Uterus (tissue), 4 donors: ENCODE measurements around the gene TLK2. TPM values are rescaled to one million over a fixed set of nuclear protein-coding genes. Genes with fewer than 3 reads are reported as not detected.

Source experiments
- DNase-seq, 2 donors: peaks; one replicate each; pipeline ENCODE4 v3.0.0-alpha.2; 2019 to 2020
- H3K27ac ChIP-seq, 2 donors: fragments of 200-600 bp; sonication (generic); 1 replicate in 1 of 2; 2 replicates in 1 of 2; pipeline ENCODE4 v1.5.1; 2016 to 2018
- H3K27me3 ChIP-seq, 2 donors: fragments of 200-600 bp; sonication (generic); one replicate each; pipeline ENCODE4 v1.5.1; 2018 to 2019; ENCODE audit warnings: control low read depth in 1 of 2
- H3K36me3 ChIP-seq, 2 donors: fragments of 200-600 bp; sonication (generic); one replicate each; pipeline ENCODE4 v1.5.1; 2019; ENCODE audit warnings: control low read depth in 1 of 2
- H3K4me1 ChIP-seq, 2 donors: fragments of 200-600 bp; sonication (generic); one replicate each; pipeline ENCODE4 v1.5.1; 2018 to 2019; ENCODE audit warnings: control low read depth in 1 of 2
- H3K4me3 ChIP-seq, 2 donors: fragments of 200-600 bp; sonication (generic); 1 replicate in 1 of 2; 2 replicates in 1 of 2; pipeline ENCODE4 v1.5.1; 2018 to 2019; ENCODE audit warnings: mild to moderate bottlenecking in 1 of 2
- H3K9me3 ChIP-seq, 2 donors: fragments of 200-600 bp; sonication (generic); one replicate each; pipeline ENCODE4 v1.5.1; 2019; ENCODE audit warnings: control low read depth in 1 of 2
- POLR2A ChIP-seq, 2 donors: fragments of 450-650 bp; IDR thresholded peaks; one replicate each; pipeline ENCODE4 v1.6.1; 2016; ENCODE audit warnings: antibody characterized with exemption in 2 of 2, mild to moderate bottlenecking in 1 of 2, moderate library complexity in 1 of 2
- intact Hi-C: fragments of 100-400 bp; cut with DNase I; formaldehyde crosslinking; loops from one replicate; pipeline ENCODE4 v1.15.1; 2023; ENCODE audit warnings: low total_unique reads
- total RNA-seq, 4 donors: library from RNA; depleted of rRNA in 3 of 4; stranded (reverse); fragments of >200 nt in 3 of 4; gene quantifications; one replicate each; pipeline versions ENCODE4 v1.1.0 to v1.2.4, GENCODE V29; 2014 to 2023
- TF ChIP-seq, protein P1 (sequence below), 4 experiments: fragments of 200-600 bp in 2 of 4; fragments of 450-650 bp in 2 of 4; sonication (generic) in 2 of 4; IDR thresholded peaks; one replicate each; pipeline ENCODE4 v1.5.1; 2016 to 2019; ENCODE audit warnings: antibody characterized with exemption in 4 of 4, mild to moderate bottlenecking in 2 of 4, moderate library complexity in 1 of 4
- donor health status: DM: yes; HTN: yes; CAD: no.

TLK2 gene
- total RNA-seq, 4 donors from 2014 or later, result 13.6 to 120 (median 50.0) TPM

DNA sequence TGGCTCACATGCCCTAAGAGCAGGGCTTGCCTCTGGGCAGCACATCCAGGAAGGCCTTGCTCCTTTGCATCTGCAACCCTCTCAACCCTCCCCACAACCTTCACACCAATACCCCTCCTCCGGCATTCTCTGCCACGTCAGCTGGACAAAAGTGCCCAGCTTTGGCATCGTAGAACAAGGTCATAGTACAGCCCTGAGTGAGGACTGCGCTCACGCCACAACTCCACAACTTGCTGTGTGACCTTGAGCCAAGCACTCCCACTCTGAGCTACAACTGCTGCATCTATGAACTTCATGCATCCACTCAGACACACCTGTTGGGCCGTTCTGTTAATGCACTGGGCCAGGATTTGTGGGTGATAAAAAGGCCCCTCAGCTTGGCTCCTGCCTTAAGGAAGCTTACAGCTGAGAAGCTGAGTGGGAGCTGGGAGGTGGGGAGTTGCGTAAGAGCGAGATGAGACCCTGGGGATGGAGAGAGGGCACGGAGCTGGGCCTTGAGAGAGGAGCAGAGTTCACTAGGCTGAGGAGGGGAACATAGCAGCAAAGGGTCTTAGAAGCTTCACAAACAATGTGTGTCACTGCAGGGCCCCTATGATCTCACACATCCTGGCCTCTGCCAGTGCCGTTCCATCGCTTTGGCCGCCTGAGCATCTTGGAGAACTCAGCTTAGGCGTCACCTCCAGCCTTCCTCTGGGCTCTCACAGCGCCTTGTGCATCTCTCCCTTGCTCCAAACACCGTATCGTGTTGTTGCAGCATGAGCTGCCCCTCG lies 140.2 kb downstream of the TLK2 start:
- no peaks in the 10 kb centered on the region for H3K36me3 ChIP-seq
- DNase-seq, result no peak
- no peak overlapping the region for H3K4me3 ChIP-seq
- intact Hi-C loops, result no loop called here
- TF ChIP-seq, protein P1, sequence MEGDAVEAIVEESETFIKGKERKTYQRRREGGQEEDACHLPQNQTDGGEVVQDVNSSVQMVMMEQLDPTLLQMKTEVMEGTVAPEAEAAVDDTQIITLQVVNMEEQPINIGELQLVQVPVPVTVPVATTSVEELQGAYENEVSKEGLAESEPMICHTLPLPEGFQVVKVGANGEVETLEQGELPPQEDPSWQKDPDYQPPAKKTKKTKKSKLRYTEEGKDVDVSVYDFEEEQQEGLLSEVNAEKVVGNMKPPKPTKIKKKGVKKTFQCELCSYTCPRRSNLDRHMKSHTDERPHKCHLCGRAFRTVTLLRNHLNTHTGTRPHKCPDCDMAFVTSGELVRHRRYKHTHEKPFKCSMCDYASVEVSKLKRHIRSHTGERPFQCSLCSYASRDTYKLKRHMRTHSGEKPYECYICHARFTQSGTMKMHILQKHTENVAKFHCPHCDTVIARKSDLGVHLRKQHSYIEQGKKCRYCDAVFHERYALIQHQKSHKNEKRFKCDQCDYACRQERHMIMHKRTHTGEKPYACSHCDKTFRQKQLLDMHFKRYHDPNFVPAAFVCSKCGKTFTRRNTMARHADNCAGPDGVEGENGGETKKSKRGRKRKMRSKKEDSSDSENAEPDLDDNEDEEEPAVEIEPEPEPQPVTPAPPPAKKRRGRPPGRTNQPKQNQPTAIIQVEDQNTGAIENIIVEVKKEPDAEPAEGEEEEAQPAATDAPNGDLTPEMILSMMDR (IDR thresholded peaks at IDR 0.05), result no peak
- TF ChIP-seq POLR2A (IDR thresholded peaks at IDR 0.05), result no peak
- H3K4me1 ChIP-seq, result no peaks in the 10 kb centered on the region
- H3K27ac ChIP-seq, result peak overlapping the region in 1 of 2 donors; percentile 22
- no peaks in the 10 kb centered on the region for H3K27me3 ChIP-seq
- H3K9me3 ChIP-seq, result no peaks in the 10 kb centered on the region

DNA sequence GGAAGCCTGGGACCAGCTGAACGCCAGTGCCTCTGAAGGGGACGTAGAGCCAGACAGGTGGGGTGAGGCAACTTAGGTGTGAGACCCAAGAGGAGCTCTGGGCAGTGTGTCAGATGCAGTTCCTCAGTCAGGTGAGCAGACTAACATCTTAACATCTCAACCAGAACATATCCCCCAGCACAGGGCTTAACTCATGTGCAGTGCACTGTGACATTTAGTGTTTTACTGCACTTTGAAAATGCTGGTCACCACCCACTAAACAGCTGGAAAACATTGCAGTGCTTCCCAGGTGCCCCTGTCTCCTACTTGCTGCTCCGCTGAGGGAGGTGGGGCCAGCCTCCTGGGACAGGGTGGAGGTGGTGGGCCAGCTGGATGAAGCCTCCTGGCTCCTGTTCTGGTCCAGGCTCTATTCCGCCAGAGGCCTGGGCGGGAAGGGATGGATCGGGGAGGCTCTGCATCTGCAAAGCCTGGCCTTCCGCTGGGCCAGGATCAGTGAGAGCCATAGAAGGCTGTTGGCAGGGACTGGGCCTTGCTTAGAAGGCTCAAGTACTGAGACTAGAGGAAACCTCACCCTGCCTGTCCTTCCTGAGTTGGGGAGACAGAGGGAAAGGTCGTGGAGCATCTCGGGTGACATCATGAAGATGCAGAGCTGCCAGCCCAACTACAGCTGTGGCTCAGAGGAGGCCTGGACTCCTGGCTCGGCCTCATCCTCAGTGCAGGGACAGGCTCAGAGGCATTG lies 141.0 kb downstream of the TLK2 start:
- Histone ChIP-seq H3K9me3 (no peaks in the 10 kb centered on the region), H3K4me3 (no peak overlapping the region), H3K4me1 (no peaks in the 10 kb centered on the region), H3K27me3 (no peaks in the 10 kb centered on the region), H3K36me3 (no peaks in the 10 kb centered on the region), H3K27ac (peak overlapping the region in 1 of 2 donors; percentile 22)
- TF ChIP-seq, protein P1 (IDR thresholded peaks at IDR 0.05), result no peak
- intact Hi-C loops, result no loop called here
- no peak for DNase-seq

DNA sequence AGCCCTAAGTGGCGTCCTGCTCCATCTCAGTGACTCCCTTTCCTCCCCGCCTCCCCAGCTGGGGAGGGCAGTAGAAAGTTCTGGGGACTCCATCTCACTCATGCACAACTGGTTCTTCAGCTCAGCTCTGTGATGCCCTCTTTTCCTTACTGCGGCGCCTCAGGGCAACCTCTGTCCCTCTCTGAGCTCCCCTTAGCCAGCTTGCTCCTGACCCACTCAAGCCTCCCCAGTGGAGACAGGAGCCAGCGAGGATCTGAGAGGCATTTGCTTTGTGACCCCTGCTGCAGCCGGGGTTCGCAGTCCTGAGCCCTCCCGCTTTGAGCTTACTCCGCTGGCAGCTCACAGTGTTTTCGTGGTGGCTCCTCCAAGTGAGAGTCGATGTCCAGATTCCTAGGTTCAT lies 142.6 kb downstream of the TLK2 start:
- TF ChIP-seq, protein P1 (IDR thresholded peaks at IDR 0.05), result no peak
- TF ChIP-seq POLR2A (IDR thresholded peaks at IDR 0.05), result no peak
- H3K4me3 ChIP-seq, result no peak overlapping the region
- intact Hi-C loops, result no loop called here
- H3K9me3 ChIP-seq, result no peaks in the 10 kb centered on the region
- H3K36me3 ChIP-seq, result no peaks in the 10 kb centered on the region
- H3K27ac ChIP-seq, result no peak overlapping the region
- no peaks in the 10 kb centered on the region for H3K4me1 ChIP-seq
- no peaks in the 10 kb centered on the region for H3K27me3 ChIP-seq
- no peak for DNase-seq

DNA sequence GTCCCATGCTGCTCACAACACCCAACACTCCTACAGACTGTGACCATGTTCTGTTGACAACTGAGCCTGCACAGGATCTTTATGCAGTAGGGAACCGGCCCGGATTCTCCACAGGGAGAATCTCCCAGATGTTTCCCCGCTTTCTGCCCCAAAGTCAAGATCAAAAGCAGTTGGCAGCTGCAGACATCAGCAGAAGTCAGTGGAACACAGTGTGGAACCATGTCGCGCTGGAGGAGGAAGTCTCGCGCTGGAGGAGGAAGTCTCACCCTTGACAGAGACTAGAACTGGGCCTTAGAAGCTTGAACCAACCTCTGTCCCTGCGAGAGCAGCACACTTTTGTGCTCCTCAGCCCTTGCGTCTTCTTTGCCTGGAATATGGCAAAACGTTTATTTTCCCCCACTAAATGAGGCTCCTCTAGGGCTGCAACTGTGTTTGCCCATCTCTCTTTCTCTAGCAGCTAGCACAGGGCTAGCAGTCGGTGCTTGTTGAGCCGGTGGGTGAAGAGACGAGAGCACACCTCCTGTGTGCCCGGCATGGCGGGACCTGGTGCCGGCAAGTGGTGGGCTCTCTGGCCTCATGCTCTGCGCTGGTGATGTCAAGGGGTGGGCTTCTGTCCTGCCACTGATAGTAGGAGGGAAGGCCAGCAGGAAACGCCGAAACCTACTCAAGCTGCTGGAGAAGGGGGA lies 146.7 kb downstream of the TLK2 start:
- H3K4me3 ChIP-seq, result no peak overlapping the region
- peaks cover 0 to 10% of the 10 kb centered on the region in 2 donors for H3K4me1 ChIP-seq
- DNase-seq, result no peak
- no peaks in the 10 kb centered on the region for H3K27me3 ChIP-seq
- intact Hi-C loops, result no loop called here
- H3K36me3 ChIP-seq, result no peaks in the 10 kb centered on the region
- no peak for TF ChIP-seq POLR2A (IDR thresholded peaks at IDR 0.05)
- TF ChIP-seq, protein P1 (IDR thresholded peaks at IDR 0.05), result no peak
- H3K9me3 ChIP-seq, result no peaks in the 10 kb centered on the region
- peak overlapping the region; percentile 83 to 98 for H3K27ac ChIP-seq

DNA sequence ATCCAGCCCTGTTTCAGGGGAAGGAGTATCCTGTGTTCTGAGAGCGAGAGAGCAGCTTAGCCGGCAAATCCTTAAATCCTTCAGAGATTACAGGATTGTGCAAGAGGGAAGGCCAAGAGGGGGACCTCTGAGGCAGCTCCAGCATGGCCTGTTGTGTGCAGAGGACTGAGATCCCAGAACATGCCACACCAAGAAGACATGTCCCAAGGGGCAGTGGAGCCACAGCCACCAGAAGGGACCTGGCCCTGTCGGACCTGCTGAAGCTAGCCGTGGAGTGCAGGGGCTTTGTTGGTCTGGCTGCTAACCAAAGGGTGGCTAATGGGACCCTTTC lies 147.2 kb downstream of the TLK2 start:
- H3K9me3 ChIP-seq, result no peaks in the 10 kb centered on the region
- intact Hi-C loops, result no loop called here
- peak overlapping the region; percentile 83 to 98 for H3K27ac ChIP-seq
- peaks cover 0 to 10% of the 10 kb centered on the region in 2 donors for H3K4me1 ChIP-seq
- no peaks in the 10 kb centered on the region for H3K27me3 ChIP-seq
- no peak overlapping the region for H3K4me3 ChIP-seq
- TF ChIP-seq, protein P1 (IDR thresholded peaks at IDR 0.05), result no peak
- TF ChIP-seq POLR2A (IDR thresholded peaks at IDR 0.05), result no peak
- H3K36me3 ChIP-seq, result no peaks in the 10 kb centered on the region
- no peak for DNase-seq
